Trophoblast cell (in vitro differentiated cells and primary cell): Measurements from ENCODE around the gene L3HYPDH.
"Not testable (repeated sequence)": the region's sequence is repeated elsewhere in the genome, so short reads cannot be mapped to it uniquely, and the experiment has no call there.

ENCODE experiments used
- DNase-seq, 2 donors: peaks; one replicate each; pipeline ENCODE4 v3.0.0-alpha.2; 2016
- H2AFZ ChIP-seq: 2 replicates; pipeline ENCODE4 v1.6.1; 2013; ENCODE audit warnings: low read length, moderate library complexity, mild to moderate bottlenecking; ENCODE audit not compliant: insufficient read depth, poor library complexity
- H2AK5ac ChIP-seq: 2 replicates; pipeline ENCODE4 v1.6.1; 2013; ENCODE audit warnings: mild to moderate bottlenecking, low read length
- H2BK120ac ChIP-seq: 2 replicates; pipeline ENCODE4 v1.6.1; 2013; ENCODE audit warnings: low read length, mild to moderate bottlenecking, moderate library complexity; ENCODE audit not compliant: insufficient read depth, poor library complexity
- H2BK12ac ChIP-seq: 2 replicates; pipeline ENCODE4 v1.6.1; 2013; ENCODE audit warnings: mild to moderate bottlenecking, low read length, moderate library complexity
- H2BK5ac ChIP-seq: 2 replicates; pipeline ENCODE4 v1.6.1; 2013; ENCODE audit warnings: low read length, low read depth, moderate library complexity, mild to moderate bottlenecking; ENCODE audit not compliant: poor library complexity
- H3K14ac ChIP-seq: 2 replicates; pipeline ENCODE4 v1.6.1; 2013; ENCODE audit warnings: mild to moderate bottlenecking, low read length
- H3K18ac ChIP-seq: 2 replicates; pipeline ENCODE4 v1.6.1; 2013; ENCODE audit warnings: mild to moderate bottlenecking, low read length
- H3K23ac ChIP-seq: 2 replicates; pipeline ENCODE4 v1.6.1; 2013; ENCODE audit warnings: low read length
- H3K27ac ChIP-seq: 2 replicates; pipeline ENCODE4 v1.5.1; 2013; ENCODE audit warnings: low read depth, mild to moderate bottlenecking, inconsistent platforms, low read length, moderate library complexity
- H3K27me3 ChIP-seq: 2 replicates; pipeline ENCODE4 v1.6.1; 2013; ENCODE audit warnings: inconsistent platforms, mild to moderate bottlenecking, low read length, moderate library complexity; ENCODE audit not compliant: insufficient read depth
- H3K36me3 ChIP-seq, 2 experiments: 1 replicate in 1 of 2; 2 replicates in 1 of 2; pipeline ENCODE4 v1.6.1; 2013; ENCODE audit warnings: low read length in 2 of 2, mild to moderate bottlenecking in 2 of 2, moderate library complexity in 1 of 2; ENCODE audit not compliant: insufficient read depth in 2 of 2, control insufficient read depth in 1 of 2
- H3K4ac ChIP-seq: 2 replicates; pipeline ENCODE4 v1.6.1; 2013; ENCODE audit warnings: low read depth, mild to moderate bottlenecking, low read length, moderate library complexity
- H3K4me1 ChIP-seq, 2 experiments: 1 replicate in 1 of 2; 2 replicates in 1 of 2; pipeline ENCODE4 v1.6.1; 2013; ENCODE audit warnings: low read length in 2 of 2, mild to moderate bottlenecking in 2 of 2, moderate library complexity in 1 of 2; ENCODE audit not compliant: insufficient read depth in 2 of 2, control insufficient read depth in 1 of 2
- H3K4me2 ChIP-seq: 2 replicates; pipeline ENCODE4 v1.6.1; 2013; ENCODE audit warnings: inconsistent platforms, mild to moderate bottlenecking, low read length, moderate library complexity
- H3K4me3 ChIP-seq: 2 replicates; pipeline ENCODE4 v1.5.1; 2013; ENCODE audit warnings: mild to moderate bottlenecking, low read depth, low read length, inconsistent platforms
- H3K79me1 ChIP-seq: one replicate; pipeline ENCODE4 v1.6.1; 2013; ENCODE audit warnings: low read length
- H3K79me2 ChIP-seq: 2 replicates; pipeline ENCODE4 v1.6.1; 2013; ENCODE audit warnings: low read length, mild to moderate bottlenecking; ENCODE audit not compliant: control insufficient read depth, insufficient read depth, poor library complexity
- H3K9ac ChIP-seq: 2 replicates; pipeline ENCODE4 v1.6.1; 2013; ENCODE audit warnings: mild to moderate bottlenecking, low read length
- H3K9me3 ChIP-seq: 2 replicates; pipeline ENCODE4 v1.6.1; 2013; ENCODE audit warnings: low read depth, mild to moderate bottlenecking, control low read depth, inconsistent platforms, low read length; ENCODE audit not compliant: insufficient read depth
- H4K12ac ChIP-seq: 2 replicates; pipeline ENCODE4 v1.6.1; 2013; ENCODE audit warnings: low read depth, mild to moderate bottlenecking, low read length, moderate library complexity
- H4K8ac ChIP-seq: 2 replicates; pipeline ENCODE4 v1.6.1; 2013; ENCODE audit warnings: low read depth, mild to moderate bottlenecking, low read length, moderate library complexity
- H4K91ac ChIP-seq: one replicate; pipeline ENCODE4 v1.6.1; 2013; ENCODE audit warnings: low read depth, mild to moderate bottlenecking, low read length, moderate library complexity
- WGBS: extraction: QIAGEN DNeasy Blood & Tissue Kit; methylation state at CpG from one replicate; pipeline ENCODE4 v1.1.7; 2013; ENCODE audit warnings: missing lambda C conversion rate; ENCODE audit not compliant: insufficient read length, insufficient coverage; ENCODE audit errors: extremely low coverage; 5-methylcytosine and 5-hydroxymethylcytosine counted together

Gene L3HYPDH

DNA sequence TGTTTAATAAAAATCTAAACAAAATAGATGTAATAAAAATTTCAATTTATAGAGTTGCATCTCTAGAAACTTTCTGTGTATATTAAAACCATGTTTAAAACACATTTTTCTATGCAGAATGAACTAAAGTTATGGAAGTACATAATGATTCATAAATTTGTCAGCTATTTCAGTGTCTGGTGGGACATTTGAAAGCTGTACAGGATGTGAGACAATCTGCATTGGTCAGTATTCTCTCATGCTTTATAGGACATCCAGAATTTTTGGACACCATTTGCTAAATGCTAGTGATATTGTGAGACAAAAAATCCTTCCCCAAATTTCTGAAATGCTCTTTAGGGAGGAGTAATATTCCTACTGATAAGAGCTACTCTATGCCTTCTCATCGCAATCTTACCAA, 32.4 kb downstream of the L3HYPDH start:
- H3K4me3 ChIP-seq: no peak overlapping the region
- no peaks in the 10 kb centered on the region for H3K36me3 ChIP-seq
- DNase-seq: no peak
- H3K79me2 ChIP-seq: peaks cover 1% of the 10 kb centered on the region
- no peaks in the 10 kb centered on the region for H3K9me3 ChIP-seq
- no peak overlapping the region for H3K4me2 ChIP-seq
- no peak overlapping the region for H4K8ac ChIP-seq
- H2BK5ac ChIP-seq: no peak overlapping the region
- no peak overlapping the region for H3K27ac ChIP-seq
- H3K18ac ChIP-seq: no peak overlapping the region
- no peak overlapping the region for H4K12ac ChIP-seq
- no CpG with 5 or more reads among the region's 1 CpG for WGBS
- H2AFZ ChIP-seq: no peak overlapping the region
- H2BK120ac ChIP-seq: no peak overlapping the region
- no peaks in the 10 kb centered on the region for H3K79me1 ChIP-seq
- no peak overlapping the region for H2BK12ac ChIP-seq
- no peak overlapping the region for H4K91ac ChIP-seq
- no peak overlapping the region for H3K23ac ChIP-seq
- no peak overlapping the region for H2AK5ac ChIP-seq
- H3K27me3 ChIP-seq: no peaks in the 10 kb centered on the region
- H3K4me1 ChIP-seq: no peaks in the 10 kb centered on the region
- no peak overlapping the region for H3K4ac ChIP-seq
- no peak overlapping the region for H3K9ac ChIP-seq
- no peak overlapping the region for H3K14ac ChIP-seq

GRCh38 chr14:59450716-59451115, 33.5 kb downstream of the L3HYPDH start:
- Histone ChIP-seq H3K4ac (no peak overlapping the region), H3K4me1 (no peaks in the 10 kb centered on the region), H2BK12ac (no peak overlapping the region), H2BK120ac (no peak overlapping the region), H3K9me3 (no peaks in the 10 kb centered on the region), H3K23ac (no peak overlapping the region), H3K4me3 (no peak overlapping the region), H3K79me2 (peaks cover 1% of the 10 kb centered on the region), H3K14ac (no peak overlapping the region), H2BK5ac (no peak overlapping the region), H2AFZ (no peak overlapping the region), H4K8ac (no peak overlapping the region), H3K79me1 (no peaks in the 10 kb centered on the region), H3K36me3 (no peaks in the 10 kb centered on the region), H2AK5ac (no peak overlapping the region), H4K12ac (no peak overlapping the region), H3K18ac (no peak overlapping the region), H3K9ac (no peak overlapping the region), H3K4me2 (no peak overlapping the region), H4K91ac (no peak overlapping the region), H3K27ac (no peak overlapping the region), H3K27me3 (no peaks in the 10 kb centered on the region)
- WGBS: no CpG with 5 or more reads among the region's 3 CpGs
- no peak for DNase-seq

DNA sequence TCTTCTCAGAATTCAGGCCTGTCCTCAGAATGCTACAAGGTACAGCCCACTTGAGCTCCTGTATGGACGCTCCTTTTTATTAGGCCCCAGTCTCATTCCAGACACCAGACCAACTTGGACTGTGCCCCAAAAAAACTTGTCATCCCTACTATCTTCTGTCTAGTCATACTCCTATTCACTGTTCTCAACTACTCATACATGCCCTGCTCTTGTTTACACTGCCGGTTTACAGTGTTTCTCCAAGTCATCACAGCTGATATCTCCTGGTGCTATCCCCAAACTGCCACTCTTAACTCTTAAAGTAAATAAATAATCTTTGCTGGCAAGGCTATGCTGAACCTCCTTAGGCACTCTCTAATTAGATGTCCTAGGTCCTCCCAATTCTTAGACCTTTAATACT, 35.5 kb downstream of the L3HYPDH start:
- H2BK5ac ChIP-seq, H3K9me3 ChIP-seq, H3K9ac ChIP-seq, H3K79me1 ChIP-seq, H3K4me1 ChIP-seq, H3K4me3 ChIP-seq, H4K8ac ChIP-seq, H3K27me3 ChIP-seq, H2AFZ ChIP-seq, H3K14ac ChIP-seq, H3K27ac ChIP-seq, H3K23ac ChIP-seq, H3K4ac ChIP-seq, H2BK120ac ChIP-seq, H3K36me3 ChIP-seq, DNase-seq, H2BK12ac ChIP-seq, H3K18ac ChIP-seq, H3K79me2 ChIP-seq, H4K91ac ChIP-seq, H2AK5ac ChIP-seq, H4K12ac ChIP-seq, H3K4me2 ChIP-seq: not testable (repeated sequence)
- WGBS: no CpG with 5 or more reads among the region's 2 CpGs

GRCh38 chr14:59439256-59439965, 44.8 kb downstream of the L3HYPDH start:
- Histone ChIP-seq H2BK12ac (no peak overlapping the region), H3K27me3 (no peaks in the 10 kb centered on the region), H2BK5ac (no peak overlapping the region), H3K4me3 (no peak overlapping the region), H3K9ac (no peak overlapping the region), H2BK120ac (no peak overlapping the region), H3K79me1 (no peaks in the 10 kb centered on the region), H2AK5ac (no peak overlapping the region), H2AFZ (no peak overlapping the region), H3K9me3 (no peaks in the 10 kb centered on the region), H3K27ac (no peak overlapping the region), H3K36me3 (no peaks in the 10 kb centered on the region), H3K23ac (no peak overlapping the region), H4K91ac (no peak overlapping the region), H3K79me2 (no peaks in the 10 kb centered on the region), H3K4me1 (no peaks in the 10 kb centered on the region), H3K4ac (no peak overlapping the region), H3K4me2 (no peak overlapping the region), H4K8ac (no peak overlapping the region), H4K12ac (no peak overlapping the region), H3K18ac (no peak overlapping the region), H3K14ac (no peak overlapping the region)
- peak; percentile 80 to 95 for DNase-seq
- no CpG with 5 or more reads among the region's 5 CpGs for WGBS
